IMR-90 (cell line): Measurements from ENCODE around the gene NT5DC3. TPM values are rescaled to one million over a fixed set of nuclear protein-coding genes. Genes with fewer than 3 reads are reported as not detected.

Experiments
- ATAC-seq: fragments of 200-7000 bp; cut with Tn5 transposase; 2 replicates; pipeline ENCODE4 v1.9.1; 2020; ENCODE audit warnings: low read depth, mild to moderate bottlenecking, moderate library complexity
- BruUV-seq: library from RNA; stranded (reverse); fragments of 400-500 nt; replicated peaks from 2 replicates; lab custom pipeline; 2021; lab: Mats Ljungman, UMichigan
- CTCF ChIA-PET: fragments of 300-600 bp; formaldehyde crosslinking; extraction: SDS; loops from one replicate; lab custom pipeline; 2021; ENCODE audit warnings: antibody characterized with exemption; lab: Yijun Ruan, JAX
- POLR2A ChIA-PET: fragments of 300-600 bp; sonication (Branson Sonifier 250); formaldehyde crosslinking; loops from one replicate; lab custom pipeline; 2022; ENCODE audit warnings: antibody characterized with exemption; ENCODE audit not compliant: unreplicated experiment; lab: Charles Lee
- DNase-seq: peaks from one replicate; pipeline ENCODE4 v3.0.0; 2013
- H2AFZ ChIP-seq: replicated peaks from 2 replicates; pipeline ENCODE3; 2013; ENCODE audit warnings: low read length, mild to moderate bottlenecking; ENCODE audit not compliant: poor library complexity
- H2AK5ac ChIP-seq: 2 replicates; pipeline ENCODE4 v1.6.1; 2013; ENCODE audit warnings: low read depth, low read length, inconsistent platforms
- H2AK9ac ChIP-seq: replicated peaks from 2 replicates; pipeline ENCODE3; 2013; ENCODE audit warnings: mild to moderate bottlenecking, low read depth, low read length, moderate library complexity; ENCODE audit not compliant: poor library complexity
- H2BK120ac ChIP-seq: 2 replicates; pipeline ENCODE4 v1.6.1; 2013; ENCODE audit warnings: low read depth, low read length, inconsistent platforms
- H2BK15ac ChIP-seq: 3 replicates; pipeline ENCODE4 v1.6.1; 2013; ENCODE audit warnings: low read depth, low read length, inconsistent platforms
- H2BK20ac ChIP-seq: 2 replicates; pipeline ENCODE4 v1.6.1; 2013; ENCODE audit warnings: low read depth, mild to moderate bottlenecking, inconsistent platforms, low read length, moderate library complexity
- H2BK5ac ChIP-seq: 2 replicates; pipeline ENCODE4 v1.6.1; 2013; ENCODE audit warnings: mild to moderate bottlenecking, low read depth, low read length, inconsistent platforms; ENCODE audit not compliant: poor library complexity, severe bottlenecking
- H3K14ac ChIP-seq: replicated peaks from 2 replicates; pipeline ENCODE4 v1.6.1; 2013; ENCODE audit warnings: low read depth, low read length, inconsistent platforms
- H3K18ac ChIP-seq: 2 replicates; pipeline ENCODE4 v1.6.1; 2013; ENCODE audit warnings: low read depth, low read length, control low read depth
- H3K23ac ChIP-seq: 2 replicates; pipeline ENCODE4 v1.6.1; 2013; ENCODE audit warnings: low read depth, low read length, inconsistent platforms
- H3K27ac ChIP-seq: 2 replicates; pipeline ENCODE4 v1.5.1; 2013; ENCODE audit warnings: mild to moderate bottlenecking, control low read depth, low read length; ENCODE audit not compliant: insufficient read depth
- H3K27me3 ChIP-seq: 2 replicates; pipeline ENCODE4 v1.6.1; 2013; ENCODE audit warnings: low read length; ENCODE audit not compliant: control insufficient read depth, insufficient read depth
- H3K36me3 ChIP-seq: 2 replicates; pipeline ENCODE4 v1.6.1; 2013; ENCODE audit warnings: low read length, mixed read lengths; ENCODE audit not compliant: control insufficient read depth, insufficient read depth
- H3K4ac ChIP-seq: 2 replicates; pipeline ENCODE4 v1.6.1; 2013; ENCODE audit warnings: low read depth, low read length, inconsistent platforms
- H3K4me1 ChIP-seq: 2 replicates; pipeline ENCODE4 v1.6.1; 2013; ENCODE audit warnings: low read length, mixed read lengths; ENCODE audit not compliant: control insufficient read depth, insufficient read depth
- H3K4me2 ChIP-seq: 2 replicates; pipeline ENCODE4 v1.6.1; 2013; ENCODE audit warnings: low read depth, mild to moderate bottlenecking, control low read depth, low read length, moderate library complexity
- H3K4me3 ChIP-seq: 2 replicates; pipeline ENCODE4 v1.5.1; 2013; ENCODE audit warnings: low read depth, mild to moderate bottlenecking, control low read depth, low read length, moderate library complexity; ENCODE audit not compliant: insufficient read depth
- H3K56ac ChIP-seq: 2 replicates; pipeline ENCODE4 v1.6.1; 2013; ENCODE audit warnings: low read length, inconsistent platforms; ENCODE audit not compliant: insufficient read depth; ENCODE audit errors: extremely low read depth
- H3K79me1 ChIP-seq, 2 experiments: 2 replicates each; pipeline ENCODE4 v1.6.1; 2013; ENCODE audit warnings: low read length in 2 of 2, inconsistent platforms in 1 of 2, low read depth in 1 of 2
- H3K9ac ChIP-seq: 2 replicates; pipeline ENCODE4 v1.6.1; 2013; ENCODE audit warnings: low read depth, low read length, control low read depth
- H3K9me1 ChIP-seq: 2 replicates; pipeline ENCODE4 v1.6.1; 2013; ENCODE audit warnings: low read length, inconsistent platforms; ENCODE audit not compliant: insufficient read depth
- H3K9me3 ChIP-seq: 2 replicates; pipeline ENCODE4 v1.6.1; 2013; ENCODE audit warnings: low read length; ENCODE audit not compliant: control insufficient read depth, insufficient read depth
- H4K20me1 ChIP-seq: 2 replicates; pipeline ENCODE4 v1.6.1; 2013; ENCODE audit warnings: low read length, inconsistent platforms; ENCODE audit not compliant: insufficient read depth
- H4K5ac ChIP-seq: 2 replicates; pipeline ENCODE4 v1.6.1; 2013; ENCODE audit warnings: mild to moderate bottlenecking, low read depth, low read length, control low read depth
- H4K8ac ChIP-seq, 2 experiments: 2 replicates each; pipeline ENCODE4 v1.6.1; 2013; ENCODE audit warnings: low read depth in 2 of 2, low read length in 2 of 2, control low read depth in 1 of 2, inconsistent platforms in 1 of 2
- H4K91ac ChIP-seq: 2 replicates; pipeline ENCODE4 v1.6.1; 2013; ENCODE audit warnings: low read depth, low read length, inconsistent platforms; ENCODE audit not compliant: insufficient read depth
- BHLHE40 ChIP-seq: fragments of 150-350 bp; IDR thresholded peaks from 2 replicates; pipeline ENCODE4 v1.6.1; 2016; ENCODE audit warnings: mild to moderate bottlenecking, low read depth, low read length
- CEBPB ChIP-seq: IDR thresholded peaks from 2 replicates; pipeline ENCODE4 v1.6.1; 2012; ENCODE audit warnings: low read depth, low read length, improper control_type of control experiment
- CHD1 ChIP-seq: IDR thresholded peaks from 2 replicates; pipeline ENCODE4 v1.6.1; 2012; ENCODE audit warnings: low read depth, low read length, improper control_type of control experiment
- CTCF ChIP-seq: conservative IDR thresholded peaks from 2 replicates; pipeline ENCODE4 v1.5.1; 2012; ENCODE audit warnings: mild to moderate bottlenecking, low read depth, low read length, improper control_type of control experiment
- ELK1 ChIP-seq: fragments of 150-350 bp; IDR thresholded peaks from 2 replicates; pipeline ENCODE4 v1.6.1; 2016; ENCODE audit warnings: low read depth, mild to moderate bottlenecking, low read length, moderate library complexity, borderline replicate concordance
- FOS ChIP-seq: fragments of 150-350 bp; IDR thresholded peaks from 2 replicates; pipeline ENCODE4 v1.6.1; 2016; ENCODE audit warnings: low read depth, low read length
- MAFK ChIP-seq: IDR thresholded peaks from 2 replicates; pipeline ENCODE4 v1.6.1; 2012; ENCODE audit warnings: low read depth, low read length, improper control_type of control experiment
- MXI1 ChIP-seq: IDR thresholded peaks from 2 replicates; pipeline ENCODE4 v1.6.1; 2012; ENCODE audit warnings: low read depth, mild to moderate bottlenecking, low read length, moderate library complexity, borderline replicate concordance
- NFE2L2 ChIP-seq: fragments of 150-350 bp; IDR thresholded peaks from 2 replicates; pipeline ENCODE4 v1.6.1; 2016; ENCODE audit warnings: low read depth, mild to moderate bottlenecking, low read length
- POLR2A ChIP-seq: IDR thresholded peaks from 2 replicates; pipeline ENCODE4 v1.6.1; 2012; ENCODE audit warnings: mild to moderate bottlenecking, low read depth, low read length
- RAD21 ChIP-seq: IDR thresholded peaks from 2 replicates; pipeline ENCODE4 v1.6.1; 2012; ENCODE audit warnings: low read length, improper control_type of control experiment
- RCOR1 ChIP-seq: IDR thresholded peaks from 2 replicates; pipeline ENCODE4 v1.6.1; 2012; ENCODE audit warnings: mild to moderate bottlenecking, low read length, improper control_type of control experiment; ENCODE audit not compliant: insufficient replicate concordance
- WGBS, 2 experiments: methylation state at CpG; one replicate each; pipeline versions ENCODE4 v1.1.5 to v1.1.7; 2013; ENCODE audit warnings: missing lambda C conversion rate in 2 of 2; ENCODE audit not compliant: insufficient read length in 1 of 2; ENCODE audit errors: extremely low coverage in 2 of 2; 5-methylcytosine and 5-hydroxymethylcytosine counted together
- dilution Hi-C: fragments of 300-500 bp; cut with HindIII; formaldehyde crosslinking; loops from one replicate; pipeline ENCODE4 v1.14.3; 2018; ENCODE audit warnings: low sequenced_read_pairs; ENCODE audit not compliant: unreplicated experiment
- in situ Hi-C: fragments of 300-500 bp; cut with MboI; formaldehyde crosslinking; loops from 3 replicates; pipeline ENCODE4 v1.14.3; 2019; ENCODE audit warnings: low sequenced_read_pairs, inconsistent platforms, mixed read lengths
- intact Hi-C: fragments of 100-400 bp; cut with micrococcal nuclease; formaldehyde crosslinking; loops from 2 replicates; pipeline ENCODE4 v1.10.0; 2022
- polyA plus RNA-seq, 3 experiments: library from polyadenylated mRNA; depleted of rRNA; stranded (reverse); fragments of >200 nt; gene quantifications; 2 replicates each; pipeline ENCODE4 v1.2.3, GENCODE V29; 2012; ENCODE audit warnings: low replicate concordance in 1 of 3
- total RNA-seq: library from RNA; depleted of rRNA; stranded (reverse); fragments of >200 nt; gene quantifications from 2 replicates; pipeline ENCODE4 v1.2.3, GENCODE V29; 2012

Gene NT5DC3
- total and polyA plus RNA-seq, 2 of the 4 experiments (the other 2 are of a cell fraction): 7.3 to 17.6 TPM

- Histone ChIP-seq H2AK5ac (no peak overlapping the region), H3K4me3 (no peak overlapping the region), H4K91ac (no peak overlapping the region), H3K9ac (no peak overlapping the region), H3K9me3 (no peaks in the 10 kb centered on the region; the same call in 1 of the 2 replicates), H3K4me1 (no peaks in the 10 kb centered on the region), H3K14ac (no peak overlapping the region), H3K27ac (no peak overlapping the region), H2BK5ac (no peak overlapping the region), H4K8ac (no peak overlapping the region), H3K79me1 (no peaks in the 10 kb centered on the region), H3K18ac (no peak overlapping the region), H3K4me2 (no peak overlapping the region), H2AK9ac (no peak overlapping the region), H3K4ac (no peak overlapping the region), H4K20me1 (no peaks in the 10 kb centered on the region), H2BK15ac (no peak overlapping the region), H2BK120ac (no peak overlapping the region), H3K9me1 (no peaks in the 10 kb centered on the region; the same call in 1 of the 2 replicates), H4K5ac (no peak overlapping the region), H3K23ac (no peak overlapping the region), H3K27me3 (peaks cover 1% of the 10 kb centered on the region), H2BK20ac (no peak overlapping the region), H3K36me3 (no peaks in the 10 kb centered on the region), H3K56ac (no peak overlapping the region), H2AFZ (no peak overlapping the region)
- no CpG with 5 or more reads among the region's 1 CpG for WGBS, 2 experiments
- DNase-seq: no peak
- TF ChIP-seq NFE2L2 (no peak), CEBPB (no peak), BHLHE40 (no peak), CHD1 (no peak), MXI1 (no peak), CTCF (no peak), ELK1 (no peak), FOS (no peak), MAFK (no peak), POLR2A (no peak), RAD21 (no peak), RCOR1 (no peak)
- no TSS peak for BruUV-seq
- CTCF ChIA-PET: no interaction called here
- POLR2A ChIA-PET: no interaction called here
- in situ Hi-C loops: no loop called here
- dilution Hi-C loops: no loop called here
- intact Hi-C loops: no loop called here
- ATAC-seq: no peak
Measured at GRCh38 chr12:103729499-103729898, 111.5 kb downstream of the NT5DC3 start.
